Subcutaneous abdominal adipose tissue (tissue), 5 donors: ENCODE results near the gene TMEM114.
"Not testable (repeated sequence)": the region's sequence is repeated elsewhere in the genome, so short reads cannot be mapped to it uniquely, and the experiment has no call there.

Experiments used
- H3K27ac ChIP-seq: one replicate; pipeline ENCODE4 v1.7.0; 2013; ENCODE audit warnings: low read depth, mild to moderate bottlenecking, inconsistent platforms, low read length, moderate library complexity
- H3K27me3 ChIP-seq, 5 donors: one replicate each; pipeline ENCODE4 v1.7.0; 2013; ENCODE audit warnings: low read length in 5 of 5, inconsistent platforms in 1 of 5; ENCODE audit not compliant: control insufficient read depth in 5 of 5, insufficient read depth in 4 of 5
- H3K36me3 ChIP-seq, 5 donors: one replicate each; pipeline ENCODE4 v1.7.0; 2013; ENCODE audit warnings: low read length in 5 of 5; ENCODE audit not compliant: control insufficient read depth in 5 of 5, insufficient read depth in 5 of 5
- H3K4me1 ChIP-seq, 5 donors: one replicate each; pipeline ENCODE4 v1.7.0; 2013; ENCODE audit warnings: low read length in 5 of 5, mild to moderate bottlenecking in 3 of 5, moderate library complexity in 1 of 5; ENCODE audit not compliant: control insufficient read depth in 5 of 5, insufficient read depth in 5 of 5
- H3K4me3 ChIP-seq, 5 donors: one replicate each; pipeline ENCODE4 v1.7.0; 2013; ENCODE audit warnings: low read length in 5 of 5, low read depth in 1 of 5
- H3K9ac ChIP-seq, 5 donors: one replicate each; pipeline ENCODE4 v1.7.0; 2013; ENCODE audit warnings: low read length in 5 of 5, mild to moderate bottlenecking in 4 of 5, moderate library complexity in 3 of 5
- H3K9me3 ChIP-seq, 5 donors: one replicate each; pipeline ENCODE4 v1.7.0; 2013; ENCODE audit warnings: low read length in 5 of 5; ENCODE audit not compliant: control insufficient read depth in 5 of 5
- donor health status: healthy.
- donor health status: healthy.
- donor health status: healthy.
- donor health status: healthy.
- donor health status: healthy.

TMEM114 gene

DNA sequence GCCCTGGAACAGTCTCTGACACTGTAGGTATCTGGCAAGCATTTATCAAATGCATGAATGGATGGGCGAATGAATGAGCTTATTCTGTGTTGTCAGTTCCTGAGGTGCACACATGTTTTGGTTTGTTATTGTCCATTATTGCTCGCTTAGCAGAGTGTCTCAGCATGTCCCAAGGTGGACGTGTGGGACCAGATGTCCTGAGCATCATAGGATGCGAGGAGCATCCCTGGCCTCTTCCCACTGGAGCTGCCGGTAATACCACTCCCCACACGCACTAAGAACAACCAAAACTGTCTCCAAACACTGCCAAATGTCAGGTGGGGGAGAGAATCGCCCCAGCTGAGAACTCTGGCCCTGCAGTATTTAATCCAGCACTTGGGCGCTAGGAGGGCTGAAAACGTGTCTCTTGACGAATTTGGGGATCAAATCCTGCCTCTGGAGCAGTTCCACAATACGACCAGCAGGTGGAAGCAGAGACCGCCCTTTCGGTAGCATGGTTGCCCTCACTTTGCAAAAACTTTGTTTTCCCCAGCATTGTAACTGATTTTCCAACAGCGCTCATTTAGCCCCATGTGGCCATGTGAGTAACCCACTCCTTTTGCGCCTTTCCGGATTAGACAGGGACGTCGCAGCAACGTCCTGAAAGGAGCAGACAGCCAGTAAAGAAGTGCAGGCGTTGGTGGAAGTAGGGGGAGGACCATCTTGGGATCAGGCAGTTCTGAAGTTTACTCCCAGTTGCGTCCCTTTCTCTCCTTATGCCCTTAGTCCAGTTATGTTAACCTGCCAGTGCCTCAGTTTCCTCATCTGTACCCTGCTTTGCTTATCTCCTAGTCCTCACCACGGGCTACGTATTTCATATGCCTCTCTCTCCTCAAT lies 22.7 kb downstream of the TMEM114 start:
- H3K27me3 ChIP-seq, result peaks cover 4 to 21% (median 12%) of the 10 kb centered on the region in 5 donors
- H3K27ac ChIP-seq, result no peak overlapping the region
- H3K4me3 ChIP-seq, result no peak overlapping the region
- H3K4me1 ChIP-seq, result peaks cover 0 to 5% (median 0%) of the 10 kb centered on the region in 5 donors
- H3K9me3 ChIP-seq, result no peaks in the 10 kb centered on the region
- H3K9ac ChIP-seq, result no peak overlapping the region
- no peaks in the 10 kb centered on the region for H3K36me3 ChIP-seq

DNA sequence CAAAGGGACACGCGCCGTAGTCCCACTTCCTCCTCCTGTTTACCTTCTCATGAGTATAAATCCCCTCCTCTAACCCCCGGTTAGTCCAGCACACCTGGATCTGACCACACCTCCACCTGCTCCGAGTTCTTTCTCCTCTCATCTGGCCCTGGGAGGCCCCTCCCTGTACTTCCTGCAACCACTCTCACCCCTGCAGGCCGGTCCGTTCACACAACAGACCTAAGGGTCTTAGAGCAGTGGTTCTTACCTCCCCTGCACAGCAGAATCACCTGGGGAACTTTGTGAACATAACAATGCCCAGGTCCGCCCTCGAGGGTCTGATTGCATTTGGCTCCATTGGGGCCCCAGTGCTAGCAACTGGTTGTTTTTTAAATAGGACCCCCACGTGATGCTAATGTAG lies 24.8 kb downstream of the TMEM114 start:
- H3K27ac ChIP-seq, result no peak overlapping the region
- no peak overlapping the region for H3K4me3 ChIP-seq
- H3K36me3 ChIP-seq, result no peaks in the 10 kb centered on the region
- peaks cover 0 to 5% (median 0%) of the 10 kb centered on the region in 5 donors for H3K4me1 ChIP-seq
- H3K9ac ChIP-seq, result no peak overlapping the region
- peaks cover 4 to 14% (median 9%) of the 10 kb centered on the region in 5 donors for H3K27me3 ChIP-seq
- no peaks in the 10 kb centered on the region for H3K9me3 ChIP-seq

DNA sequence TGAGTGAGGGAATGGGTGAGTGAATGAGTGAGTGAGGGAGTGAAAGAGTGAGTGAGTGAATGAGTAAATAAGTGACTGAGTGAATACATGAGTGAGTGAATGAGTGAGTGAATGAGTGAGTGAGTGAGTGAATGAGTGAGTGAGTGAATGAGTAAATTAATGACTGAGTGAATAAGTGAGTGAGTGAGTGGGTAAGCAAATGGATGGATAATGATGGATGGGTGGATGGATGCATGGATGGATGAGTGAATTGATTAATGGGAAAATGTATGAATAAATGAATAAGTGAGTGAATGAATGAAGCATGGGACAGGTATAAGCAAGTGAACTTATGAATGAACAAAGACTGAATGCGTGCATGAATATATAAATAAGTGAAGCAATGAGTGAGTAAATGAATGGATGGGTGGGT lies 25.4 kb downstream of the TMEM114 start:
- Histone ChIP-seq H3K27ac (no peak overlapping the region), H3K36me3 (no peaks in the 10 kb centered on the region), H3K9me3 (no peaks in the 10 kb centered on the region), H3K4me1 (peaks cover 0 to 5% (median 0%) of the 10 kb centered on the region in 5 donors), H3K27me3 (peaks cover 3 to 14% (median 7%) of the 10 kb centered on the region in 5 donors), H3K9ac (no peak overlapping the region), H3K4me3 (no peak overlapping the region)

DNA sequence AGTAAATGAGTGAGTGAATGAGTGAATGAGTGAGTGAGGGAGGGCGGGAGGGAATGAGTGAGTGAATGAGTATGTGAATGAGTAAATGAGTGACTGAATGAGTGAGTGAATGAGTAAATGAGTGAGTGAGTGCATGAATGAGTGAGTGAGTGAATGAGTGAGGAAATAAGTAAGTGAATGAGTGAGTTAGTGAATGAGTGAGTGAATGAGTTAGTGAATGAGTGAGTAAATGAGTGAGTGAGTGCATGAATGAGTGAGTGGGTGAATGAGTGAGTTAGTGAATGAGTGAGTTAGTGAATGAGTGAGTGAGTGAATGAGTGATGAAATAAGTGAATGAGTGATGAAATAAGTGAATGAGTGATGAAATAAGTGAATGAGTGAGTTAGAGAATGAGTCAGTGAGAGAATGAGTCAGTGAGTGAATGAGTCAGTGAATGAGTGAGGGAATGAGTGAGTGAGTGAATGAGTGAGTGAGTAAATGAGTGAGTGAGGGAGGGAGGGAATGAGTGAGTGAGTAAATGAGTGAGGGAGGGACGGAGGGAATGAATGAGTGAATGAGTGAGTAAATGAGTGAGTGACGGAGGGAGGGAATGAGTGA lies 26.3 kb downstream of the TMEM114 start:
- not testable (repeated sequence) for H3K4me3 ChIP-seq, H3K9ac ChIP-seq, H3K4me1 ChIP-seq, H3K27me3 ChIP-seq, H3K27ac ChIP-seq, H3K36me3 ChIP-seq, H3K9me3 ChIP-seq

DNA sequence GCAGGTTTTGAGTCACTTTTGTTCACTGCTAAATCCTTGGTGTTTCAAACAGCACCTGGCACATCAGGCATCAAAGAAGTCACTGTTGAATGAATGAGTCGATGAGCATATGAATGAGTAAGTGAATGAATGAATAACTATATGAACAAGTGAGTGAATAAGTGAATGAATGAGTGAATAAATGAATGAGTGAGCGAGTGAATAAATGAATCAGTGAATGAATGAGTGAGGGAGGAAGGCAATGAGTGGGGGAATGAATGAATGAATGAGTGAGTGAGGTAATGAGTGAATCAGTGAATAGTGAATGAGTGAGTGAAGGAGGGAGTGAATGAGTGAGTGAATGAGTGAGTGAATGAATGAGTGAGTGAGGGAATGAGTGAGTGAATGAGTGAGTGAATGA lies 28.8 kb downstream of the TMEM114 start:
- no peak overlapping the region for H3K27ac ChIP-seq
- no peak overlapping the region for H3K9ac ChIP-seq
- no peak overlapping the region for H3K4me3 ChIP-seq
- no peaks in the 10 kb centered on the region for H3K9me3 ChIP-seq
- peaks cover 0 to 17% (median 2%) of the 10 kb centered on the region in 5 donors for H3K27me3 ChIP-seq
- no peaks in the 10 kb centered on the region for H3K4me1 ChIP-seq
- H3K36me3 ChIP-seq, result no peaks in the 10 kb centered on the region

DNA sequence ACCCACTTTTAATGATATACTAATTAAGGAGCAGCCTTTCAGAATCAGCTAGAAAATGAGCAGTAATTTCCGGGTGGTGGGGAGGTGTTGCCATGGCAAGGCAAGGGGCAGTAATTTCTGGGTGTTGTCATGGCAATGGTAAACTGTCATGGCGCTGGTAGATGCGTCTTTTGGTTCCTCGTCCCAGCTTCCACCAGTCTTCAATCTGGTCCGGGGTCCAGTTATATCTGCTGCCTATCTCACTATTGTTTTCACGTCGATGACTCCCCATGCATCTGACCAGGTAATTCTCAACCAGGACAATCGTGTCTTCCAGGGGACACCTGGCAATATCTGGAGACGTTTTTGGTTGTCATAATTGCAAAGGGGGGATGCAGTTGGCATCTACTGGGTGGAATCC lies 34.9 kb downstream of the TMEM114 start:
- H3K27me3 ChIP-seq, result peaks cover 3 to 44% (median 14%) of the 10 kb centered on the region in 5 donors
- no peaks in the 10 kb centered on the region for H3K4me1 ChIP-seq
- no peak overlapping the region for H3K9ac ChIP-seq
- H3K9me3 ChIP-seq, result no peaks in the 10 kb centered on the region
- H3K4me3 ChIP-seq, result no peak overlapping the region
- H3K27ac ChIP-seq, result no peak overlapping the region
- H3K36me3 ChIP-seq, result no peaks in the 10 kb centered on the region

DNA sequence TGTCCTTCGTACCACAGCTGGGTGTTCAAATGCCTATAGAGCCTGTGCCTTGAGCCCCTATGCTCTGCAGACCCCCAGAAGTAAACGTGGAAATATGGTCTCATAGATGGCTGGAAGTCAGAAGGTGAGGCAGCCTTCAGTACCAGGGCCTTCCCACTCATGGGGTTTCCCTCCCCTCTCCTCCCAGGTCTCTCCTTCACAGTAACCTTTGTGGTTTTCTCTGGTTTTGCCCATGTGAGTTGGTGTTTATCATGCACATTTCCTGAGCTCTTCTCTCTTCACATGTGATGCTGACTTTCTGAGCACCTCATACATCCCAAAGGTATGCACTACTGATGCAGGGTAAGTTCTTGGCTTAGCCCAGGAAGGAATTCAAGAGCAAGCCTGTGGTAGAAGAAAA lies 35.4 kb downstream of the TMEM114 start:
- Histone ChIP-seq H3K4me3 (no peak overlapping the region), H3K27me3 (peaks cover 3 to 41% (median 14%) of the 10 kb centered on the region in 5 donors), H3K9me3 (no peaks in the 10 kb centered on the region), H3K36me3 (no peaks in the 10 kb centered on the region), H3K27ac (no peak overlapping the region), H3K4me1 (no peaks in the 10 kb centered on the region), H3K9ac (no peak overlapping the region)

DNA sequence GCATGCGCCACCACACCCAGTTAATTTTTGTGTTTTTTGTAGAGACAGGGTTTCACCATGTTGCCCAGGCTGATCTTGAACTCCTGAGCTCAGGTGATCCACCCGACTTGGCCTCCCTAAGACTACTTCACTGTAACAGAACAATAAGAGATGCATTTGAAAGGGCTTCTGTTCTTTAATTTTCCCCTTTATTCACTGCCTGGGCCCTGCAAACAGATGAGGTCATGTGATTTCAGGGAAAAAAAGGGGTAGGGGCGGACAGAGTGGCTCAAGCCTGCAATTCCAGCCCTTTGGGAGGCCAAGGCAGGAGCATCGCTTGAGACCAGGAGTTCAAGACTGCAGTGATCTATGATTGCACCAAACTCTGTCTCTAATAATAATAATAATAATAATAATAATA lies 36.3 kb downstream of the TMEM114 start:
- Histone ChIP-seq H3K4me1 (no peaks in the 10 kb centered on the region), H3K9ac (no peak overlapping the region), H3K27ac (no peak overlapping the region), H3K36me3 (no peaks in the 10 kb centered on the region), H3K27me3 (peaks cover 3 to 41% (median 14%) of the 10 kb centered on the region in 5 donors), H3K4me3 (no peak overlapping the region), H3K9me3 (no peaks in the 10 kb centered on the region)

DNA sequence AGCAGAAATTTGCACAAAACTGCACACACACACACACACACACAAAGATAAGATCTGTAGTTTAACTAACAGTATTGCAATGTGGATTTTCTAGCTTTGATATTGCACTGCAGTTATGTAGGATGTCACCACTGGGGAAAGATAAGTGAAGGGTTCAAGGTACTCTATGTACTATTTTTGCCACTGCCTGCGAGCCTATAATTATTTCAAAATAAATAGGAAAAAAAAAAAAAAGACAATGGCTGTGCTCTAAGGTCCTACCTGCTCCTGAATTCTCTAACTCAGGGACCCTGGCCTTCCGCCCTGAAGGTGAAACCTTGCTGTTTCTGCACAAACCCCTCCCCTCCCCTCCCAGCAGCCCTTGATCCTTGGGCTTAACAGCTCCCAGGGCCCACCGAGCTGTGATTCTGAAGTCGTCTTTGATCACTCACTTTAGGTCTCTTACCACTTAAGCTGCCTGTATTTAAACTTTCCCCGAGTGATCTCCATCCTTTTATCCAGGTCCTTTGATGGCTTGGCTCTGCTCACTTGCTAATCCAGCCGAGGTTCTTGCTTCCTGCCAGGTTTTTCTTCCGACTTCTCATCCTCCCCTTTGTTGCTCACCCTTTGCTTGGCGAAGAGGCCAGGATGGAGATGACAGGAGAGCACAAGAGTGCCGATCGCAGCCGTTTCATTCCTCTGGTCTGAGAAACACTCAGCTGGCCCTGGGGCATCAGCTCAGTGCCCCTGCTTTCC lies 37.7 kb downstream of the TMEM114 start:
- H3K4me3 ChIP-seq, result no peak overlapping the region
- H3K27ac ChIP-seq, result no peak overlapping the region
- H3K4me1 ChIP-seq, result no peaks in the 10 kb centered on the region
- no peaks in the 10 kb centered on the region for H3K9me3 ChIP-seq
- H3K9ac ChIP-seq, result no peak overlapping the region
- no peaks in the 10 kb centered on the region for H3K36me3 ChIP-seq
- H3K27me3 ChIP-seq, result peaks cover 3 to 38% (median 16%) of the 10 kb centered on the region in 5 donors
